ENCODE data around the gene MS4A8.

- no peak for TF ChIP-seq CTCF (IDR thresholded peaks at IDR 0.05)
- no peak for TF ChIP-seq EZH2 (IDR thresholded peaks at IDR 0.05; ENCODE audit: borderline replicate concordance, insufficient read depth, low read depth, low read length, poor library complexity, severe bottlenecking)
Measured at GRCh38 chr11:60748821-60749220, 49.4 kb downstream of the MS4A8 start.

Measured in B cell (primary cell).